AG09309 (cell line): ENCODE results near the gene SH3BP5L.

Source experiments
- DNase-seq: peaks from one replicate; pipeline ENCODE4 v3.0.0-alpha.2; 2010; ENCODE audit warnings: low read depth
- H3K4me3 ChIP-seq: 2 replicates; pipeline ENCODE4 v1.5.1; 2011; ENCODE audit warnings: mild to moderate bottlenecking, low read depth, low read length, moderate library complexity; ENCODE audit not compliant: control insufficient read depth
- CTCF ChIP-seq: IDR thresholded peaks from 2 replicates; pipeline ENCODE4 v1.5.1; 2011; ENCODE audit warnings: mild to moderate bottlenecking, low read depth, low read length, inconsistent platforms; ENCODE audit not compliant: insufficient read depth, control insufficient read depth; ENCODE audit errors: missing control alignments

Gene SH3BP5L

DNA sequence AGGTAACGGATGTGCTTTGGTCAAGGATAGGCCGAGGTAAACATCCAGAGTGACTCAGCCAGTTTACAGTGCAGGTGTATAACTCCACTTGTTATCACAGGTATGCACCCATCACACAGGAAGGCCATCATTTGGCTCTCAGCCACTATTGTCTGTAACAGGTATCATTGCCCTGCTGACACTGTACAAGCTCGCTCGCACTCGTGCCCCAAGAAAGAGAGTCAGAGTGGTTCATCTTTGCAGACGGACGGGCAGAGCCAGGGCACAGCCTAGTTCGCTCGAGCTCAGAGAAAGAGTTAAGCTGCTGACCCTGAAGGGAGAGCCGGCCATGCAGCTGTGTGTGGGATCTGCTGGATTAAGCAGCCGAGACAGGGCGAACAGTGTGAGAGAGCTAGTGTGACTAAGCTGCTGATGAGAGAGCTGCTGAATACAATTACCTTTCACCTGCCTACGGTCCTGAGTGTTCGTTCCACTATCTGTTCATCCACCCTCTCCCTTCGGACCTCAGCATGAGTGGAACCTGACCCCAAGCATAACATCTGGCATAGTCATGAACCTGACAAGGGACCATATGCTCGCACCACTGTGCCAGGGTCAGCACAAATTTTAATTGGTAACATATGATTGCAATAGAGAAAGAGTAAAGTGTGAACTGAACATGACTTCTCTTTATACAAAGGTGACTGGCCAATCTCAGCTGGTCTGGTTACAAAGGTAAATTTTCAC lies 43.1 kb downstream of the SH3BP5L start:
- no peak for TF ChIP-seq CTCF
- H3K4me3 ChIP-seq: no peak overlapping the region
- no peak for DNase-seq

GRCh38 chr1:248779350-248779749 lies 46.4 kb downstream of the SH3BP5L start:
- no peak for TF ChIP-seq CTCF
- no peak for DNase-seq
- no peak overlapping the region for H3K4me3 ChIP-seq

- TF ChIP-seq CTCF: no peak
- DNase-seq: no peak
- no peak overlapping the region for H3K4me3 ChIP-seq
Observed at GRCh38 chr1:248778906-248779305, 46.8 kb downstream of the SH3BP5L start.

- H3K4me3 ChIP-seq: no peak overlapping the region
- DNase-seq: no peak
- no peak for TF ChIP-seq CTCF
Observed at GRCh38 chr1:248776991-248777390, 48.7 kb downstream of the SH3BP5L start.

DNA sequence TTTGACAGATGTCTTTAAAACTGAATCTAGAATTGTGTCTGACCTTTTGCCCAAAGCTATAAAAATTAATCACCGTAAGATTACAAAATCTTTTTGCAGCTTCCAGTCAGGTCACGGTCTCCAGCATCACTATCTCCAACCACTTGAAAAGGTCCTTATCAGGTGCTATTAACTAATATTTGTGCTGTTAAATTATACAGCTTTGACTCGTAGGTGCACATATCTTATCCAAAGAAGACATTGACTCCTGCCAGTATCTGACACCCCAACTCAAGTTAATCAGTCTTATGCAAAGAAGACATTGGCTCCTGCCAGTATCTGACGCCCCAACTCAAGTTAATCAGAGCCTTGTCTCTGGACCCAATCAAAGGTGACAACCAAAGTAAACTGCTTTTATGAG lies 50.3 kb downstream of the SH3BP5L start:
- no peak for DNase-seq
- no peak for TF ChIP-seq CTCF
- H3K4me3 ChIP-seq: no peak overlapping the region
